Measurements from ENCODE around the gene YKT6.

Gene YKT6

DNA sequence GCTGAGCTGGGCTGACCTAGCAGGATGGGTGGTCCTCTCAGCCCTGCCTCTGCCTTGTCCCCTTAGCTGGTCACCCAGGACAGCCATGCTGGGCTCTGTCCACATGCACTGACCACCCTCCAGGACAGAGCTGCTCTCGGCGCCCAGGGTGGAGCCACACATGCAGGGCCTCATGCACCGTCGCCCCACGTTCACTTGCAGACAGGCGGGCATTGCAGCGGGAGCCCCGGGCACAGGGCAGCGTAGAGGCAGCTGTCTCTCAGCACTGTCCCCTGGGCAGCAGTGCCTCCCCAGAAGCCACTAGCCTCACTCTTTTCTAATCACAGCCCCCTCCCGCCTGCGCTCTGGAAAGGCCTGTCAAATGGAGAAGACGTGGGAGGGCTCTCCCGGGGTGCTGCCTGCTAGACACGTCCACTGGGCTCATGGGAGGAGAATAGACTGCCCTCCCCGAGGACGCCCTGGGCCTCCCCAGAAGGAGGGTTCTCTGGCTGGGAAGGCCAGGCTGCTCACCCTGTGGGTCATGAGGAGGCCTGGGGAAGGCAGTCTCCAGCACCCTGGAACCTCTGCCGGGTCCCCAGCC lies 37.4 kb downstream of the YKT6 start:
- no peak overlapping the region for H3K27ac ChIP-seq (ENCODE audit: low read depth, low read length)
- H3K4me3 ChIP-seq (ENCODE audit: low read depth, low read length): no peak overlapping the region
- no peaks in the 10 kb centered on the region for H3K36me3 ChIP-seq (ENCODE audit: control insufficient read depth, insufficient read depth, low read length)
- no peaks in the 10 kb centered on the region for H3K9me3 ChIP-seq (ENCODE audit: control insufficient read depth, insufficient read depth, low read depth, low read length)
- H3K4me1 ChIP-seq (ENCODE audit: control insufficient read depth, insufficient read depth, low read length): peaks cover 13% of the 10 kb centered on the region; the same call in 1 of the 2 replicates
- H3K9ac ChIP-seq (ENCODE audit: low read length): no peak overlapping the region
- H3K27me3 ChIP-seq (ENCODE audit: control insufficient read depth, insufficient read depth, low read length): no peaks in the 10 kb centered on the region

DNA sequence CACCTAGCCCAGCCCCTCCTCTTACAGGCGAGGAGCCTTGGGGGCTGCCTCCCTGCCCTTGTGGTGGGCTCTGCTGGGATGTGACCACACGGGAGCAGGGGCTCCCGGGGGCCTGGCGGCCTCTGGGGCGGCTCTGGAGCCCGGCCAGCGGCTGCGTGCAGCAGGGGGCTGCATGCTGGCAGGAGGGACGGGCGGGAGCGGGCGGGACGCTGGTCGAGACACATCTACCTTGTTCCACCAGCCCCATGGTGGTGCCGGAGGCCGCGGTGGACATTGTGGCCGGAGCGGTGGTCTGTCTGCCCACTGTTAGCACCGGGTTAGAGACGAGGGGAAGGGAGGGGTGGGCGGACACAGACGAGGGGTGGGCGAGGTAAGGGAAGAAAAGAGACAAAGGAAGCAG lies 38.6 kb downstream of the YKT6 start:
- no peak overlapping the region for H3K9ac ChIP-seq (ENCODE audit: low read length)
- no peaks in the 10 kb centered on the region for H3K27me3 ChIP-seq (ENCODE audit: control insufficient read depth, insufficient read depth, low read length)
- no peak overlapping the region for H3K27ac ChIP-seq (ENCODE audit: low read depth, low read length)
- H3K9me3 ChIP-seq (ENCODE audit: control insufficient read depth, insufficient read depth, low read depth, low read length): no peaks in the 10 kb centered on the region
- H3K36me3 ChIP-seq (ENCODE audit: control insufficient read depth, insufficient read depth, low read length): no peaks in the 10 kb centered on the region
- H3K4me1 ChIP-seq (ENCODE audit: control insufficient read depth, insufficient read depth, low read length): peaks cover 13% of the 10 kb centered on the region; the same call in 1 of the 2 replicates
- H3K4me3 ChIP-seq (ENCODE audit: low read depth, low read length): no peak overlapping the region

DNA sequence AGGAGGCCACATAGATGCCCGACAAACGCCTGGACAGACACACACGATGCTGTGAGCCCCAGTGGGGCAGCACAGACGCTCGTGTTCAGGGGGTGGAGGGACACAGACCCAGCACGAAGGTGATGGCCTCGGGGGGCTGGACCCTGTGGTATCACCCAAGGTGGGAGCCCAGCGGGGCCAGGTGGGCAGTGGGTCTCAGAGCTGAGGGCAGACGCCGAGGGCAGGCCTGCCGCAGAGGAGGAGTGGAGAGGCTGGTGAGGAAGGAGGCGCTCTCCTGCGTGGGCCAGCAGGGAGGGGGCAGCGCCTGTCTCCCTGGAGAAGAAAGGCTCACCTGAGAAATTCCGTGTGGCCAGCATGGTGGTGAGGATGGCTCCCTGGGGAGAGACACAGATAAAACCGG lies 39.6 kb downstream of the YKT6 start:
- Histone ChIP-seq H3K4me3 (ENCODE audit: low read depth, low read length) (no peak overlapping the region), H3K4me1 (ENCODE audit: control insufficient read depth, insufficient read depth, low read length) (peaks cover 13% of the 10 kb centered on the region; the same call in 1 of the 2 replicates), H3K27me3 (ENCODE audit: control insufficient read depth, insufficient read depth, low read length) (no peaks in the 10 kb centered on the region), H3K27ac (ENCODE audit: low read depth, low read length) (no peak overlapping the region), H3K9ac (ENCODE audit: low read length) (no peak overlapping the region), H3K36me3 (ENCODE audit: control insufficient read depth, insufficient read depth, low read length) (no peaks in the 10 kb centered on the region), H3K9me3 (ENCODE audit: control insufficient read depth, insufficient read depth, low read depth, low read length) (no peaks in the 10 kb centered on the region)

- Histone ChIP-seq H3K27me3 (ENCODE audit: control insufficient read depth, insufficient read depth, low read length) (no peaks in the 10 kb centered on the region), H3K9me3 (ENCODE audit: control insufficient read depth, insufficient read depth, low read depth, low read length) (no peaks in the 10 kb centered on the region), H3K27ac (ENCODE audit: low read depth, low read length) (no peak overlapping the region), H3K36me3 (ENCODE audit: control insufficient read depth, insufficient read depth, low read length) (no peaks in the 10 kb centered on the region), H3K4me3 (ENCODE audit: low read depth, low read length) (no peak overlapping the region), H3K4me1 (ENCODE audit: control insufficient read depth, insufficient read depth, low read length) (peaks cover 13% of the 10 kb centered on the region; the same call in 1 of the 2 replicates), H3K9ac (ENCODE audit: low read length) (no peak overlapping the region)
These were observed 40.3 kb downstream of the YKT6 start for GRCh38 chr7:44240983-44241510.

DNA sequence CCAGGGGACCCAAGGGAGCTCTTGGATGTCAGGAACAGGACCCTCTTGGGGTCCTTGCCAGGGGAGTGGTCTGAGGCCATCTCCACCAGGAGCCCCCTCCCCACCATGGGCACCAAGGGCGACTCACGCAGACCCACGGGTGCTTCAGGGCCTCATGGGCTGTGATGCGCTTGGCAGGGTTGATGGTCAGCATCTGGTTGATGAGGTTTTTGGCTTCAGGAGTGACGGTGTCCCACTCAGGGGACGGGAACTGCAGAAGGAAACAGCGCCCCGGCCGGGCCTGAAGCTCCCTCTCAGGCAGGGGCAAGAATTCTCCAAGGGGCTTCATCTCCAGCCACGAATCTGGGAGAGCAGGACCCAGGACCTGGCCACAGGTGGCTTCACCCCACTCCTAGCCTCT lies 41.3 kb downstream of the YKT6 start:
- Histone ChIP-seq H3K36me3 (ENCODE audit: control insufficient read depth, insufficient read depth, low read length) (no peaks in the 10 kb centered on the region), H3K9me3 (ENCODE audit: control insufficient read depth, insufficient read depth, low read depth, low read length) (no peaks in the 10 kb centered on the region), H3K27ac (ENCODE audit: low read depth, low read length) (no peak overlapping the region), H3K27me3 (ENCODE audit: control insufficient read depth, insufficient read depth, low read length) (no peaks in the 10 kb centered on the region), H3K9ac (ENCODE audit: low read length) (no peak overlapping the region), H3K4me1 (ENCODE audit: control insufficient read depth, insufficient read depth, low read length) (peaks cover 5% of the 10 kb centered on the region; the same call in 1 of the 2 replicates), H3K4me3 (ENCODE audit: low read depth, low read length) (no peak overlapping the region)

DNA sequence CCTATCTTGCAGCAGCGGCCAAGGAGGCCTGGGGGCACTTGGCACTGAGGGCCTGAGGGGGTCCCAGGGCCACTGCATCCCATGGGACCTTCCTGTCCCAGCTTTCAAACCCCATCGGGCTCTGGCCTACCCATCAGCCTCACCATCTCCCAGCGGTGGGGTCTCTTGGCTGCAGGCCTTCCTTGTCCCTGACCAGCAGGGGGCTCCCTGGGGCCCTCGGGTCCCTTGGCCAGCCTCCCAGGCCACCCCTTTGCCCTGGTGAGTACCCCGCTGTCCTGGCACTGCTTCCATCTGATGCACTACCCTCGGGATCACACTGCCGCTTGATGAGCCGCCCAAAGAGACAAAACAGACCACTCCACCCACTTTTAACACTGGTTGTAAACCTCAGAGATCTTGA lies 43.5 kb downstream of the YKT6 start:
- Histone ChIP-seq H3K4me3 (ENCODE audit: low read depth, low read length) (no peak overlapping the region), H3K4me1 (ENCODE audit: control insufficient read depth, insufficient read depth, low read length) (peaks cover 5% of the 10 kb centered on the region; the same call in 1 of the 2 replicates)

DNA sequence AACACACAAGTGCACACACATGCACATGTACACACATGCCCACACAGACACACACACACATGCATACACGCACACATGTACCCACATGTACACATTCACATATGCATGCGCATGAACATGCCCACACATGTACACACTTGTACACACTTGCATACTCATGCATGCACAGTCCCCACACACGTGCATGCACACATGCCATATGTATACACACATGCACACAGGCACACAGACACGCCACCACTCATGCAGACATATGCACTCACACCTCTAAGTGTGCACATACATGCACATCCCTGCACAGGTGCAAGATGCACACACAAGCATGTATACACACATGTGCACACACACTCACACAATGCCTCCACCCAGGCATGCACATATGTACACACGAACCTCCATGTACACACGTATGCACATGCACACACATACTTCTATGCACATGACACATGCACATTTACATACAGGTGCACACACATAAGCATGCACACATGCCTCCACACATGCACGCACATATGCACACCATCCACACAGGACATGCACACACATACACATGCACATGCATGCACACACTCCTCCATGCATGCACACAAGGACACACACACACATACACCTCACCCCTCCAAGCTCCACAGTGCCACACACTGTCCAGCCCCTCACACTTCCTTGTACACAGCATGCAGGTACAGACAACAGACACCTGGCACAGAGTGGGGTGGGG lies 45.8 kb downstream of the YKT6 start:
- Histone ChIP-seq H3K27ac (ENCODE audit: low read depth, low read length) (no peak overlapping the region), H3K27me3 (ENCODE audit: control insufficient read depth, insufficient read depth, low read length) (no peaks in the 10 kb centered on the region), H3K4me1 (ENCODE audit: control insufficient read depth, insufficient read depth, low read length) (no peaks in the 10 kb centered on the region), H3K4me3 (ENCODE audit: low read depth, low read length) (no peak overlapping the region), H3K9me3 (ENCODE audit: control insufficient read depth, insufficient read depth, low read depth, low read length) (no peaks in the 10 kb centered on the region), H3K9ac (ENCODE audit: low read length) (no peak overlapping the region), H3K36me3 (ENCODE audit: control insufficient read depth, insufficient read depth, low read length) (no peaks in the 10 kb centered on the region)

More for the DNA sequence above, 43.5 kb downstream of the YKT6 start:
- Histone ChIP-seq H3K36me3 (ENCODE audit: control insufficient read depth, insufficient read depth, low read length) (no peaks in the 10 kb centered on the region), H3K9me3 (ENCODE audit: control insufficient read depth, insufficient read depth, low read depth, low read length) (no peaks in the 10 kb centered on the region), H3K27me3 (ENCODE audit: control insufficient read depth, insufficient read depth, low read length) (no peaks in the 10 kb centered on the region), H3K27ac (ENCODE audit: low read depth, low read length) (no peak overlapping the region), H3K9ac (ENCODE audit: low read length) (no peak overlapping the region)

GRCh38 chr7:44247868-44248651 lies 47.3 kb downstream of the YKT6 start:
- Histone ChIP-seq H3K9ac (ENCODE audit: low read length) (no peak overlapping the region), H3K4me3 (ENCODE audit: low read depth, low read length) (no peak overlapping the region), H3K27me3 (ENCODE audit: control insufficient read depth, insufficient read depth, low read length) (no peaks in the 10 kb centered on the region), H3K9me3 (ENCODE audit: control insufficient read depth, insufficient read depth, low read depth, low read length) (no peaks in the 10 kb centered on the region), H3K27ac (ENCODE audit: low read depth, low read length) (no peak overlapping the region), H3K4me1 (ENCODE audit: control insufficient read depth, insufficient read depth, low read length) (no peaks in the 10 kb centered on the region), H3K36me3 (ENCODE audit: control insufficient read depth, insufficient read depth, low read length) (no peaks in the 10 kb centered on the region)

DNA sequence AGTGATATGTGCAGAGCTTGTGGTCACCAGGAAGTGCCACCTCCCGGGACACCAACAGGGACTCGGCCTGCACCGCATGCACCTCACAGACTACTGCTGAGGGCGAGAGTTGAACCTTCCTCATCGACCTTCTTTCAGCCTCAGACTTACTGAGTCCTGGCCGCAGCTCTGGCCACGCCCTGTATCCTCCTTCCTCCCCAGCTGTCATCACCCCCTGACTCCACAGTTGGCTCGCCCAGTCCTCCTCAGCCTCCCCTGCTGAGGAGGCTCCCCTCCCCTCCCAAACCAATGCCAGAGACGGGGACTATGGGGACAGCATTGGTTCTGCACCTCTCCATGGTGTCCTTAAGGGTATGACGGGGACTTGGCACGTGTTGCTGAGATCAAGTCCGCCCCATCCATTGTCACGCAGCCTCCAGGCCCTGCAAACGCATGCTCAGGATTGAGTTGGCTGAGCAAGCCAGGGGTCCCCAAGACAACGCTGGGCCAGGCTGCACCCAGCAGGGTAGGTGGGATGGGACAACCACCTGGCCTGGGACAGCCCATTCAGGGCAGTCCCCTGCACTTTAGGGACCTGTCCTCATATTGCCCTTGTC lies 49.0 kb downstream of the YKT6 start:
- H3K9me3 ChIP-seq (ENCODE audit: control insufficient read depth, insufficient read depth, low read depth, low read length): no peaks in the 10 kb centered on the region

GRCh38 chr7:44251269-44251668 lies 50.5 kb downstream of the YKT6 start:
- H3K4me1 ChIP-seq (ENCODE audit: control insufficient read depth, insufficient read depth, low read length): no peaks in the 10 kb centered on the region
- H3K4me3 ChIP-seq (ENCODE audit: low read depth, low read length): no peak overlapping the region
- H3K9me3 ChIP-seq (ENCODE audit: control insufficient read depth, insufficient read depth, low read depth, low read length): no peaks in the 10 kb centered on the region
- no peaks in the 10 kb centered on the region for H3K36me3 ChIP-seq (ENCODE audit: control insufficient read depth, insufficient read depth, low read length)
- H3K27ac ChIP-seq (ENCODE audit: low read depth, low read length): no peak overlapping the region
- H3K27me3 ChIP-seq (ENCODE audit: control insufficient read depth, insufficient read depth, low read length): no peaks in the 10 kb centered on the region
- H3K9ac ChIP-seq (ENCODE audit: low read length): no peak overlapping the region

More for the DNA sequence above, 49.0 kb downstream of the YKT6 start:
- Histone ChIP-seq H3K36me3 (ENCODE audit: control insufficient read depth, insufficient read depth, low read length) (no peaks in the 10 kb centered on the region), H3K27me3 (ENCODE audit: control insufficient read depth, insufficient read depth, low read length) (no peaks in the 10 kb centered on the region), H3K9ac (ENCODE audit: low read length) (no peak overlapping the region), H3K4me3 (ENCODE audit: low read depth, low read length) (no peak overlapping the region), H3K27ac (ENCODE audit: low read depth, low read length) (no peak overlapping the region), H3K4me1 (ENCODE audit: control insufficient read depth, insufficient read depth, low read length) (no peaks in the 10 kb centered on the region)
